IPS-15b (cell line): ENCODE measurements around the gene SPATA31E1.
"Not testable (repeated sequence)": the region's sequence is repeated elsewhere in the genome, so short reads cannot be mapped to it uniquely, and the experiment has no call there.

ENCODE experiments used
- H3K27me3 ChIP-seq: one replicate; pipeline ENCODE4 v1.6.1; 2013; ENCODE audit warnings: low read length; ENCODE audit not compliant: control insufficient read depth, insufficient read depth
- H3K36me3 ChIP-seq: one replicate; pipeline ENCODE4 v1.6.1; 2013; ENCODE audit warnings: low read length; ENCODE audit not compliant: control insufficient read depth, insufficient read depth
- H3K4me1 ChIP-seq: one replicate; pipeline ENCODE4 v1.6.1; 2013; ENCODE audit warnings: mild to moderate bottlenecking, low read length; ENCODE audit not compliant: control insufficient read depth, insufficient read depth
- H3K4me3 ChIP-seq: one replicate; pipeline ENCODE4 v1.5.1; 2013; ENCODE audit warnings: low read depth, low read length
- H3K9ac ChIP-seq: one replicate; pipeline ENCODE4 v1.6.1; 2013; ENCODE audit warnings: low read depth, mild to moderate bottlenecking, low read length
- H3K9me3 ChIP-seq: one replicate; pipeline ENCODE4 v1.6.1; 2013; ENCODE audit warnings: mild to moderate bottlenecking, low read length; ENCODE audit not compliant: control insufficient read depth, insufficient read depth

SPATA31E1 gene

DNA sequence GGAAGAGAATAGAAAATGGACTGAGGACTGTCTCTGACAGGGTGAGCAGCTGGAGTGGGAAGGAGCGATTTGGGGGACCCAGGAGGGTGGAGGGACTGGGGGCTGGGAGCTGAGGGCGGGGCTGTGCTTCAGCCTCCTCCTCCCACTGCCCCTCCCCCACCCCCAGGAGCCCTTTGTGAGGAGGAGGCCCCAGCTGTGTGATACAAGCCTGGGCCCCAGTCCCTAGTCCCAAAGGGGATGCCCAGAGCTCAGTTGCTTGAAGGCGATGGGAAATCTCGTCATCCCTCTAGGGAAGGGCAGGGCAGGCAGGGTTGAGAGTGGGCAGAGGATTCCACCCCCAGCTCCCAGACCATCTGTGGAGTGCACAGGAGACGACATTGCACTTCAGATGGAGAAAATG, at the start of gene SPATA31E1:
TSS of gene SPATA31E1 (plus strand) at position 251 of the 400 bp plus-strand sequence. CDS start at position 266, 15 bp downstream.
- Histone ChIP-seq H3K9me3 (no peaks in the 10 kb centered on the region), H3K4me1 (peaks cover 6% of the 10 kb centered on the region), H3K36me3 (no peaks in the 10 kb centered on the region), H3K4me3 (no peak within 1 kb of the TSS), H3K27me3 (no peaks in the 10 kb centered on the region), H3K9ac (no peak within 1 kb of the TSS)

DNA sequence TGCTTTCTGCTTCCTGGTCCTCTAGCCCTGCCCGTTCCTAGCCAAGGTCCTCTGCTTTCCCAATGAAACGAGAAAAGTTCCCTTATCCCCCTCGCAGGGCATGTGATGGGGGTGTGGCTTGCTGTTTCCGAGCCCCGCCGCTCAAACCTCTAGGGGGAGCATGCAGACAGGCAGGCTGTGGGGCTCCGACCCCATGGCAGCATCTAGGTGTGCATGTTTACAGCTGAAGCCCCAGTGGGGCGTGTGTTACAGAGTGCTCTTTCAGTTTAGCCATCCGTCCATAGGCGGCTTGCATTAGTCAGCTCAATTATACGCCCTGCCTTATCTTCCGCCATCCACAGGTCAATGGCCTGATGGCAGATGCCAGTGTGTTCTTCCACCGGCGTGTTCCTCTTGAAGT, 48.3 kb upstream of the SPATA31E1 start:
- Histone ChIP-seq H3K4me3 (no peak overlapping the region), H3K9ac (no peak overlapping the region), H3K9me3 (no peaks in the 10 kb centered on the region), H3K4me1 (peaks cover 3% of the 10 kb centered on the region), H3K27me3 (peaks cover 4% of the 10 kb centered on the region), H3K36me3 (no peaks in the 10 kb centered on the region)

DNA sequence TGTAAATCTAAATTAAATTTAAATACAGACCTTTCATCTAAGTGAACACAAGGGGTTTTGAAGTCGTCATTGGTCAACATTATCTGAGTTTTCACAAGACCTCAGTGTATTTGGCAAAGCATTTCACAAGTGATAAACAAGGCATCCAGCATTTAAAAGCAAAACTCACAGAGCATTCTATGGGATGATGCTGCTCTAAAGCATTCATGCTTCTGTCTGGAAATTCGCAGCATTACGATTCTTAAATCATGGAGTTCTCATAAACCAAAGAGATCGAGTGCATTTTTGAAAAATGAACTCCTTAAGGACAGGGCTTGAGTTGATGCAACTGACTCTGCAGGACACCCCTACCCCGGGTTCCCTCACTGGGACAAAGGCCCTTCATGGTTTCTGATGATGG, 46.1 kb upstream of the SPATA31E1 start:
- Histone ChIP-seq H3K4me1 (peaks cover 3% of the 10 kb centered on the region), H3K9me3 (no peaks in the 10 kb centered on the region), H3K4me3 (no peak overlapping the region), H3K36me3 (no peaks in the 10 kb centered on the region), H3K9ac (no peak overlapping the region), H3K27me3 (peaks cover 4% of the 10 kb centered on the region)

DNA sequence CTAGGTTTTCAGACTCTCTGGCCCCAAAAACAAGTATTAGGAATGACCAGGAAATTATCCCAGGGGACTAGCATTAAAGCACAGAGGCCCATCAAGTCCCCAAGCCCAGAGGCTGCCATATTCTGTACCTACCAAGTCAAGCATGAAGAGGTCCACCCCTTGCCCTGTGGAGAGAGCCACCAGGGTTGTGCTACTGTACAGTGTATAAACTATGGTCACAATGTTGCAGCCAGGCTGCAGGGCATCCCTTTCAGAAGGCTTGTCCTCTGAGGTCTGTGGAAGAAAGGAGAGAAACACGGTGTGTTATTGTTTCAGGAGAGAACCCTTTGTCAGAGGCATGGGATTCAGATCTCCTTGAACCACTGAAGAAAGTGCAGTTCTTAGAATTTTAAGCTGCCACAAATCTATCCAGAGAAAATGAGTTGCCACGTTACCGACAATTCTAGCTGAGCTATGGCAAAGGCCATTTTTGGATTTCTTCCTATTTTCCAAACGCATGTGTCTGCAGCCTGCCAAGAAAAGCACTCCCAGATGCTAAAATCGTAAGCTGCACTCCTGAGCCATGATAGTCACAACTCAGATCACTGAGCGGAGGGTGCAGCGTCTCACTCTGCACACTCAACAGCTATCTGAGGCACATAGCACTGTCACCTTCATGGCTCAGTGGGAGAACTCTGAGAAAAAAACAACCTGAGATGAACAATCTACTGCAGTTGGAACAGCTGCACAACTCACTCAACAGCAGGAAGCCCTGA, 45.5 kb upstream of the SPATA31E1 start:
- Histone ChIP-seq H3K4me3 (no peak overlapping the region), H3K9ac (no peak overlapping the region), H3K27me3 (peaks cover 4% of the 10 kb centered on the region), H3K36me3 (no peaks in the 10 kb centered on the region), H3K9me3 (no peaks in the 10 kb centered on the region), H3K4me1 (peaks cover 3% of the 10 kb centered on the region)

DNA sequence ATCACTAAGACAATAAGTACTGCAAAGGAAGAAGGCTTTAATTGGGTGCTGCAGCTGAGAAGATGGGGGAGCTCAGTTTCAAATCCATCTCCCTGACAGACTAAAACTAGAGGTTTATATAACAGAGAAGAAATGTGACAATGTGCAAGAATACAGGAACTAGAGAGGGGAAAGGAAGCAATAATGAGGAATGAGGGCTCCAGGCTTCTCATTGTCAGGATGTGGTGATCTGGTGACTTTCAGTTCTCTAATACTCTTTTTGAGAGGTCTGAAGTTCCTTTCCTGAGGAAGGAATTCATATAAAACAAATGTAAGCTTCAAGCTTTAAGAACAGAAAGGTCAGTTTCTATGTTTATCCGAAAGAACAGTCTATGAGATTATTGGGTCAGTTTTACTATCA, 42.5 kb upstream of the SPATA31E1 start:
- Histone ChIP-seq H3K9me3 (no peaks in the 10 kb centered on the region), H3K27me3 (no peaks in the 10 kb centered on the region)

DNA sequence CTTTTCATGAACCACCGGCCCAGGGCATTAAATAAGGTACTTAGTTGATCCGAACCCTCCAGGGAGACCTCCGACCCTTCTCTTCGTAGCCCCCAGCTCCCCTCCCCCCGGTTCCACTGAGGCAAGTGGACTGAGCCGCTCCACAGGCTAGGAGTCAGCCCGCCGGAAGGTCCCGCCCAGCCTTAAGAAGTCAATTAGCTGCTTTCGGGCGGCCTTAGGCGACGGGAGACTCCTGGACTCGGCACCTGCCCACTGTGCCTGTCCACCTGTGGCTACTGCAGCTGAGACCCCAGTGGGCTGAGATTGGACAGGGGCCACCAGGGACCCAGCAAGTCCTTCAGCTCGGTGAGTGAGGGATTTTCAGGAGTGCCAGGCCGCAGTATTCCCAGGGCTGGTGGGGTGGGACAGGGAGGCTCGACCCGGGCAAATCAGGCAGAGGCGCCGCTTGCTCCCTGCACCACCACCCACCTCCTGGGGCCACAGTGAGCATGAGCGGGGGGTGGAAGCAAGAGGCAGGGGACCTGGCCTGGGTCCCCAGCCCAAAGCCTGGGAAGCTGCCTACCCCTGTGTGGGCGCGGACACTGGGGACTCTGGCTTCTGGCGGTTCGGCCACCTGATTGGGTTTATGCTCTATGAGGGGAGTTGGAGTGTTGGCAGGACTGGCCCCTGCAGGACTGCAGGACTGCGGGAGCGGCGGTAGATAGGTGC, 39.6 kb upstream of the SPATA31E1 start:
- no peaks in the 10 kb centered on the region for H3K36me3 ChIP-seq
- H3K27me3 ChIP-seq, result no peaks in the 10 kb centered on the region
- H3K4me3 ChIP-seq, result no peak overlapping the region
- H3K9ac ChIP-seq, result no peak overlapping the region
- H3K4me1 ChIP-seq, result no peaks in the 10 kb centered on the region
- no peaks in the 10 kb centered on the region for H3K9me3 ChIP-seq

More for the DNA sequence above, 42.5 kb upstream of the SPATA31E1 start:
- Histone ChIP-seq H3K36me3 (no peaks in the 10 kb centered on the region), H3K9ac (no peak overlapping the region), H3K4me1 (no peaks in the 10 kb centered on the region), H3K4me3 (no peak overlapping the region)

DNA sequence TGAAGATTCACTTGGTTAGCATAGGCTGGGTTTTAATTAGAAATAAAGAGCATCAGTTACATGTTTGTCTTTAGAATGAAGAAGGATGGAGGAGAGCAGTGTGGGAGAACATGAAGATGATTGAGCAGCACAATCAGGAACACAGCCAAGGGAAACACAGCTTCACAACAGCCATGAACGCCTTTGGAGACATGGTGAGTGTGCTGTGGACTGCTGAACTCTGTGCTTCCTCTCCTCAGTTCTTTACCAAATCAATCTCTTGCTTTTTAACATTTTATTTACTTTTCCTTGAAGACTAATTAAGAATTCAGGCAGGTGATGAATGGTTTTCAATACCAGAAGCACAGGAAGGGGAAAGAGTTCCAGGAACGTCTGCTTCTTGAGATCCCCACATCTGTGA, 38.2 kb upstream of the SPATA31E1 start:
- Histone ChIP-seq H3K4me3 (no peak overlapping the region), H3K27me3 (no peaks in the 10 kb centered on the region), H3K36me3 (no peaks in the 10 kb centered on the region), H3K9me3 (no peaks in the 10 kb centered on the region), H3K4me1 (no peaks in the 10 kb centered on the region), H3K9ac (no peak overlapping the region)

DNA sequence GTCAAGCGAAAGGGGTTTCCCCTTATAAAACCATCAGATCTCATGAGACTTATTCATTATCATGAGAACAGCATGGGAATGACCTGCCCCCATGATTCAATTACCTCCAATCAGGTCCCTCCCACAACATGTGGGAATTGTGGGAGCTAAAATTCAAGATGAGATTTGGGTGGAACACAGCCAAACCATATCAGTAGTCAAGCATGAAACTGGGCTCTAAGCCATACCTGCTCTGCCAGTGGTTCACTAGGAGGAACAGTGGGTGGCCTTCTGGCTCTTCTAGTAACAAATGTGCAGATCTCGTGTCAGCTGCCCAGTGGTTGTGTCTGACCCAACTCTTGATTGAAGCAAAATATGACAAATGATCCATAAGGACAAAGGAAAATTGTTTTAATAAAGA, 34.9 kb upstream of the SPATA31E1 start:
- not testable (repeated sequence) for H3K9me3 ChIP-seq, H3K36me3 ChIP-seq, H3K4me3 ChIP-seq, H3K9ac ChIP-seq, H3K27me3 ChIP-seq, H3K4me1 ChIP-seq

DNA sequence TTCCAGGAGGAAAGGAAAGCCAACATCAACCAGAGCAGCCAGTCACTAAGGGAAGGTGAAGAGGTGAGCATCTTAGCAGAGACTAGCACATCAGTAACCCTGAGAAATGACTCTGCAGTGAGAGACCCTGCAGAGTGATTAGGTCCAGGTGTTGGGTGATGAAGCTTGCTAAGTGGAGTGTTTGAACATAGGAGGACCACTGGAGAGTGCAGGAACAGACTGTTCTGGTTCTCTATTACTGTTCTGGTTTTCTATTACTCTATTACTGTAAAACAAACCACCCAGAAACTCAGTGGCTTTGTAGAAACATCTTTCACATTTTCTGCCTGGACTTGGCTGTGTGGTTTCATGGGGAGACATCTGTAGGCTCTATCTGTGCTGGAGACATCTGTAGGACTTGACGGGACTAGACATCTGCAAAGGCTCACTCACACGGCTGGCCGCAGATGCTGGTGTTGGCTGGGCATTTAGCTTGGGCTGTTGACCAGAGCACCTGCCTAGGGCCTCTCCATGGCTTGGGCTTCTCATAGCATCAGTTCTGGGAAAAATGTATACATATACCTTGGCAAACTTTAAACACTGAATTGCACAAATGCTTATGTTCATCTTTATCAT, 33.4 kb upstream of the SPATA31E1 start:
- H3K9ac ChIP-seq, result no peak overlapping the region
- no peaks in the 10 kb centered on the region for H3K9me3 ChIP-seq
- H3K4me3 ChIP-seq, result no peak overlapping the region
- H3K27me3 ChIP-seq, result no peaks in the 10 kb centered on the region
- H3K4me1 ChIP-seq, result no peaks in the 10 kb centered on the region
- H3K36me3 ChIP-seq, result no peaks in the 10 kb centered on the region

DNA sequence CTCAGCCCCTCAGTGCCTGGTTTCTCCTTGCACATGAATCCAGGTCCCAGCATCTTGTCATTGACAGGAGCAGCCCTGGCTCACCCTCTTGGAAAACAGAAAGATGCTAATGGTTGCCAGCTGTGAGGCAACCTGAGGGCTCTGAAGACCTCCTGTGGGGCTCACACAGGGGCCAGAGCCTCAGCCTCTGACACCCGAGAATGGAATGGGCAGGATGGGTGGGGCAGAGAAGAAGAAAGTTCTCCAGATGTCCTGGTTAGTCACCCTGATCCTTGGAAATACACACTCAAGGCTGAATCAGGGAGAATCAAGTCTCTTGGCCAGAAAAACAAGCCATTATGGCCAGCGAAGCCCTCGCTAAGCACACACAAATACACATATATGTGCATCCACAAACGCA, 32.3 kb upstream of the SPATA31E1 start:
- Histone ChIP-seq H3K36me3 (no peaks in the 10 kb centered on the region), H3K9me3 (no peaks in the 10 kb centered on the region), H3K4me3 (no peak overlapping the region), H3K27me3 (no peaks in the 10 kb centered on the region), H3K9ac (no peak overlapping the region), H3K4me1 (no peaks in the 10 kb centered on the region)

DNA sequence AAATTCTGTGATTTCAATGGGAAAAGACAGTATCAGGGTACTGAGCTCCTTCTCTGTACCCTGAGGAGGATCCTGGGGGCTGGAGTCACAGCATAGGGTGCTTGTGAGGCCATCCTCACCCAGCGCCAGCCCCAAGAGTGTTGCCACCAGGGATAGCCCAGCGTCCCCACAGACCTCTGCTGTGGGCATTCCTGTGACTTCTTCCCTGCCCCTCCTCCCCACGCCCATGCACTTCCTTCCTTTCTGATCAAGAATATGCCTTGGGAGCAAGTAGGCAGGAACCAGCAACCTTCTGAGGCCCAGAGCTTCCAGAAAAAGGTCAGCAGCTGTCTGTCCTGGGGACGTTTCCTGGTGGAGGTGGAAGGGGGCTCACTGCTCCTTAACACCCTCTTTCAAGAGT, 31.5 kb upstream of the SPATA31E1 start:
- not testable (repeated sequence) for H3K4me1 ChIP-seq, H3K9me3 ChIP-seq, H3K36me3 ChIP-seq, H3K27me3 ChIP-seq, H3K9ac ChIP-seq, H3K4me3 ChIP-seq

DNA sequence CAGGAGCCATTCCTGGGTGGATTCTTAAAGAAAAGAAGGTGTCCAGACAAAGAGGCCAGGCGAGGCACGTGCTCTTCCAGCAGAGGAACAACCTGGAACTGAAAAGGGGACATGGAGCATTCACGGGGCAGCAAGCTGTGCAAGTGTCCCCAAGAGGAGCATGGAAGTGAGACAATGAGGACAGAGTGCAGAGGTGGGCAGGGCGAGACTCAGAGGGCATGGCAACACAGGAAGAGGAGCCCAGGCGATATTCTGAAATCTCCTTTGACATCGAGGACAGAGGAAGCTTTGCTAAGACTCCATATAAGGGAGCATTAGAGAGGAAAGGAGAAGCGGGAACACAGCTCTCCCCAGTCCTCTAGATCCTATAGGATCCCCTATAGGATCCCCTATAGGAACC, 29.4 kb upstream of the SPATA31E1 start:
- Histone ChIP-seq H3K36me3 (no peaks in the 10 kb centered on the region), H3K4me1 (no peaks in the 10 kb centered on the region), H3K27me3 (no peaks in the 10 kb centered on the region), H3K9me3 (no peaks in the 10 kb centered on the region), H3K4me3 (no peak overlapping the region), H3K9ac (no peak overlapping the region)
